HepG2 (cell line): Measurements from ENCODE around the gene PTPN14. TPM values are rescaled to one million over a fixed set of nuclear protein-coding genes. Genes with fewer than 3 reads are reported as not detected.

Experiments
- ATAC-seq: fragments of 200-7000 bp; cut with Tn5 transposase; 3 replicates; pipeline ENCODE4 v1.9.1; 2020; ENCODE audit warnings: mild to moderate bottlenecking, moderate library complexity
- BruUV-seq: library from RNA; stranded (reverse); fragments of 400-500 nt; replicated peaks from 2 replicates; lab custom pipeline; 2021; lab: Mats Ljungman, UMichigan
- CTCF ChIA-PET: fragments of 300-600 bp; formaldehyde crosslinking; extraction: SDS; loops from one replicate; lab custom pipeline; 2021; ENCODE audit warnings: low total read pairs, inconsistent platforms, low intra/inter-chr PET ratio; lab: Yijun Ruan, JAX
- POLR2A ChIA-PET: fragments of 350-600 bp; sonication (Branson Sonifier 250); formaldehyde crosslinking; loops from one replicate; lab custom pipeline; 2020; ENCODE audit warnings: antibody characterized with exemption, inconsistent platforms; lab: Yijun Ruan, JAX
- DNase-seq: peaks from one replicate; pipeline ENCODE4 v3.0.0-alpha.2; 2015; ENCODE audit warnings: low spot score
- FAIRE-seq: peaks from 3 replicates; lab custom pipeline; 2011; peaks lifted over from hg19 to GRCh38; lab: Jason Lieb, UNC
- H2AFZ ChIP-seq: one replicate; pipeline ENCODE4 v1.6.1; 2011; ENCODE audit warnings: low read length, inconsistent platforms
- H3K27ac ChIP-seq: fragments of 300-600 bp; 3 replicates; pipeline ENCODE4 v1.8.0; 2011; ENCODE audit warnings: mixed run types, mild to moderate bottlenecking, mixed read lengths, low read length, inconsistent platforms; ENCODE audit not compliant: insufficient read depth; ENCODE audit errors: extremely low read length
- H3K27me3 ChIP-seq, 2 experiments: fragments of 200-600 bp in 1 of 2; 2 replicates in 1 of 2; 3 replicates in 1 of 2; pipeline versions ENCODE4 v1.6.0 to v1.8.0; 2011; ENCODE audit warnings: low read length in 2 of 2, mild to moderate bottlenecking in 2 of 2, moderate library complexity in 2 of 2, inconsistent platforms in 1 of 2; ENCODE audit not compliant: insufficient read depth in 2 of 2, control insufficient read depth in 1 of 2
- H3K36me3 ChIP-seq, 2 experiments: fragments of 200-600 bp in 1 of 2; replicated peaks in 1 of 2; 2 replicates in 1 of 2; 3 replicates in 1 of 2; pipeline versions ENCODE4 v1.5.1 to v1.8.0; 2011; ENCODE audit warnings: low read length in 2 of 2, inconsistent platforms in 1 of 2; ENCODE audit not compliant: insufficient read depth in 2 of 2, control insufficient read depth in 1 of 2
- H3K4me1 ChIP-seq: 2 replicates; pipeline ENCODE4 v1.5.1; 2012; ENCODE audit warnings: low read length, inconsistent platforms; ENCODE audit not compliant: insufficient read depth
- H3K4me2 ChIP-seq: 2 replicates; pipeline ENCODE4 v1.6.0; 2011; ENCODE audit warnings: low read depth, low read length, inconsistent platforms
- H3K4me3 ChIP-seq, 3 experiments: fragments of 200-600 bp in 1 of 3; sonication (generic), shearing (Covaris generic) in 1 of 3; replicated peaks in 1 of 3; 2 replicates each; pipeline ENCODE4 v1.5.1; 2011 to 2016; ENCODE audit warnings: low read length in 3 of 3, inconsistent platforms in 2 of 3, low read depth in 2 of 3, mild to moderate bottlenecking in 2 of 3, control low read depth in 1 of 3, mixed read lengths in 1 of 3; ENCODE audit not compliant: insufficient read depth in 1 of 3
- H3K79me2 ChIP-seq: one replicate; pipeline ENCODE4 v1.6.1; 2011; ENCODE audit warnings: low read length, inconsistent platforms; ENCODE audit not compliant: insufficient read depth
- H3K9ac ChIP-seq: 2 replicates; pipeline ENCODE4 v1.6.0; 2011; ENCODE audit warnings: mild to moderate bottlenecking, low read depth, low read length, inconsistent platforms; ENCODE audit not compliant: insufficient read depth
- H3K9me3 ChIP-seq: 2 replicates; pipeline ENCODE4 v1.5.1; 2012; ENCODE audit warnings: mild to moderate bottlenecking, low read length
- H4K20me1 ChIP-seq: 2 replicates; pipeline ENCODE4 v1.6.0; 2011; ENCODE audit warnings: inconsistent platforms, mild to moderate bottlenecking, low read length, moderate library complexity; ENCODE audit not compliant: insufficient read depth
- ATF2 ChIP-seq: sonication (generic); formaldehyde crosslinking; IDR thresholded peaks from 2 replicates; pipeline ENCODE4 v1.4.0; 2020; ENCODE audit warnings: missing genetic modification reagents
- CREB3 ChIP-seq: sonication (generic); formaldehyde crosslinking; IDR thresholded peaks from 2 replicates; pipeline ENCODE4 v1.5.0; 2020; ENCODE audit warnings: missing genetic modification reagents
- MTF1 ChIP-seq: sonication (generic); formaldehyde crosslinking; IDR thresholded peaks from 2 replicates; pipeline ENCODE4 v1.5.0; 2020; ENCODE audit warnings: missing genetic modification reagents
- NRL ChIP-seq: sonication (generic); formaldehyde crosslinking; IDR thresholded peaks from 2 replicates; pipeline ENCODE4 v1.5.0; 2020; ENCODE audit warnings: missing genetic modification reagents, mild to moderate bottlenecking, moderate library complexity, borderline replicate concordance
- ONECUT2 ChIP-seq: sonication (generic); formaldehyde crosslinking; IDR thresholded peaks from 2 replicates; pipeline ENCODE4 v1.4.0; 2020; ENCODE audit warnings: missing genetic modification reagents
- PRPF4 ChIP-seq: fragments of 200-400 bp; formaldehyde crosslinking; IDR thresholded peaks from 2 replicates; pipeline ENCODE4 v1.6.1; 2016; ENCODE audit warnings: low read length, low read depth; ENCODE audit not compliant: poor library complexity, severe bottlenecking
- ZFP82 ChIP-seq: sonication (generic); formaldehyde crosslinking; IDR thresholded peaks from 2 replicates; pipeline ENCODE4 v1.5.1; 2020; ENCODE audit warnings: mild to moderate bottlenecking, missing genetic modification reagents, borderline replicate concordance
- ZFX ChIP-seq: sonication (generic); formaldehyde crosslinking; IDR thresholded peaks from 2 replicates; pipeline ENCODE4 v1.4.0; 2020; ENCODE audit warnings: mild to moderate bottlenecking, low read depth, missing genetic modification reagents, moderate library complexity
- ZNF160 ChIP-seq: sonication (generic); formaldehyde crosslinking; IDR thresholded peaks from 2 replicates; pipeline ENCODE4 v1.8.0; 2022; ENCODE audit warnings: mild to moderate bottlenecking, inconsistent platforms, missing genetic modification reagents
- ZNF180 ChIP-seq: sonication (generic); formaldehyde crosslinking; IDR thresholded peaks from 2 replicates; pipeline ENCODE4 v1.4.0; 2020; ENCODE audit warnings: low read depth, missing genetic modification reagents, borderline replicate concordance
- ZNF235 ChIP-seq: sonication (generic); formaldehyde crosslinking; IDR thresholded peaks from 2 replicates; pipeline ENCODE4 v1.8.1; 2023; ENCODE audit warnings: mild to moderate bottlenecking, missing genetic modification reagents, borderline replicate concordance
- ZNF513 ChIP-seq: sonication (generic); formaldehyde crosslinking; conservative IDR thresholded peaks from 2 replicates; pipeline ENCODE4 v1.5.0; 2020; ENCODE audit warnings: missing genetic modification reagents
- ZNF720 ChIP-seq: sonication (generic); formaldehyde crosslinking; IDR thresholded peaks from 2 replicates; pipeline ENCODE4 v1.4.0; 2020; ENCODE audit warnings: missing genetic modification reagents
- WGBS: methylation state at CpG from one replicate; pipeline ENCODE4 v1.1.6; 2017; ENCODE audit warnings: low lambda C conversion rate; 5-methylcytosine and 5-hydroxymethylcytosine counted together
- in situ Hi-C: cut with HindIII; loops from 2 replicates; pipeline ENCODE4 v1.10.0; 2017; ENCODE audit warnings: low pct_unique_long_range_greater_than_20kb; ENCODE audit not compliant: extremely low pct_ligation_motif_present
- intact Hi-C: fragments of 100-400 bp; cut with micrococcal nuclease; formaldehyde crosslinking; loops from one replicate; pipeline ENCODE4 v1.10.0; 2022; ENCODE audit not compliant: unreplicated experiment
- polyA plus RNA-seq, 8 experiments: library from polyadenylated mRNA; depleted of rRNA in 3 of 8; stranded (reverse) in 7 of 8; unstranded in 1 of 8; fragments of >200 nt; fragmentation: Illumina TruSeq in 4 of 8; extraction: Trizol in 4 of 8; gene quantifications; 2 replicates each; pipeline versions ENCODE4 v1.2.1 to v1.2.3, GENCODE V29; 2011 to 2016; ENCODE audit warnings: low read depth in 4 of 8, missing spikeins in 1 of 8, mixed read lengths in 1 of 8; ENCODE audit not compliant: insufficient read depth in 1 of 8
- total RNA-seq, 5 experiments: library from RNA; depleted of rRNA; stranded (reverse); fragments of >200 nt; fragmentation: Illumina TruSeq; extraction: Trizol; gene quantifications; 2 replicates each; pipeline ENCODE4 v1.2.3, GENCODE V29; 2016; ENCODE audit warnings: low read depth in 1 of 5
- TF ChIP-seq, protein P1 (sequence below): sonication (generic); formaldehyde crosslinking; IDR thresholded peaks from 2 replicates; pipeline ENCODE4 v1.4.0; 2020; ENCODE audit warnings: missing genetic modification reagents
- TF ChIP-seq, protein P2 (sequence below): sonication (generic); formaldehyde crosslinking; IDR thresholded peaks from 2 replicates; pipeline ENCODE4 v1.4.0; 2020; ENCODE audit warnings: missing genetic modification reagents

Gene PTPN14
- total and polyA plus RNA-seq, 2 of the 13 experiments (the other 11 are each of a cell fraction or from before 2014, with no cell fraction given), result 3.9 to 4.7 TPM

DNA sequence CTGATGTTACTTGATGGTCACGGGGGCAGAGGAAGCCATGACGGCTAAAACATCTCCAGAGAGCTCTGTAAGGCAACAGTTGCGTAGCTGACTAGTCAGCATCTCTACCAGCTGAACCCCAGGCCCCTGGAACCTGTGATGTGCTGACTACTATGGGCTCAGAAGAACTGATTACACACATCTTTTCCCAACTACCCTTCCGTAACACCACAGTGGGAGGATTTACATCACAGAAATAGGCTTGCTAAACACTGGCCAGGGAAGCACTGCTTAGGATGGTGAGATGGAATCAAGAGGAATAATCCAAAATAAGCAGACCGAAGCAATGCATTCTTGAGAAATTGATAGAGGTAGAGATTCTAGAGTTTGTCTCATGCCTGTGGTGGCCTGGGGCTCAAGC, 148.0 kb downstream of the PTPN14 start:
- TF ChIP-seq ZNF720 (CRISPR knock-in tag) (no peak), CREB3 (CRISPR knock-in tag) (no peak), ZFP82 (CRISPR knock-in tag) (no peak), ATF2 (CRISPR knock-in tag) (no peak), MTF1 (no peak), PRPF4 (no peak), ONECUT2 (CRISPR knock-in tag) (no peak), ZNF235 (no peak), NRL (CRISPR knock-in tag) (no peak), ZNF160 (CRISPR knock-in tag) (no peak), ZNF180 (CRISPR knock-in tag) (no peak), ZFX (CRISPR knock-in tag) (no peak), ZNF513 (CRISPR knock-in tag) (no peak)
- TF ChIP-seq, protein P1, sequence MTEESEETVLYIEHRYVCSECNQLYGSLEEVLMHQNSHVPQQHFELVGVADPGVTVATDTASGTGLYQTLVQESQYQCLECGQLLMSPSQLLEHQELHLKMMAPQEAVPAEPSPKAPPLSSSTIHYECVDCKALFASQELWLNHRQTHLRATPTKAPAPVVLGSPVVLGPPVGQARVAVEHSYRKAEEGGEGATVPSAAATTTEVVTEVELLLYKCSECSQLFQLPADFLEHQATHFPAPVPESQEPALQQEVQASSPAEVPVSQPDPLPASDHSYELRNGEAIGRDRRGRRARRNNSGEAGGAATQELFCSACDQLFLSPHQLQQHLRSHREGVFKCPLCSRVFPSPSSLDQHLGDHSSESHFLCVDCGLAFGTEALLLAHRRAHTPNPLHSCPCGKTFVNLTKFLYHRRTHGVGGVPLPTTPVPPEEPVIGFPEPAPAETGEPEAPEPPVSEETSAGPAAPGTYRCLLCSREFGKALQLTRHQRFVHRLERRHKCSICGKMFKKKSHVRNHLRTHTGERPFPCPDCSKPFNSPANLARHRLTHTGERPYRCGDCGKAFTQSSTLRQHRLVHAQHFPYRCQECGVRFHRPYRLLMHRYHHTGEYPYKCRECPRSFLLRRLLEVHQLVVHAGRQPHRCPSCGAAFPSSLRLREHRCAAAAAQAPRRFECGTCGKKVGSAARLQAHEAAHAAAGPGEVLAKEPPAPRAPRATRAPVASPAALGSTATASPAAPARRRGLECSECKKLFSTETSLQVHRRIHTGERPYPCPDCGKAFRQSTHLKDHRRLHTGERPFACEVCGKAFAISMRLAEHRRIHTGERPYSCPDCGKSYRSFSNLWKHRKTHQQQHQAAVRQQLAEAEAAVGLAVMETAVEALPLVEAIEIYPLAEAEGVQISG, result no peak
- TF ChIP-seq, protein P2, sequence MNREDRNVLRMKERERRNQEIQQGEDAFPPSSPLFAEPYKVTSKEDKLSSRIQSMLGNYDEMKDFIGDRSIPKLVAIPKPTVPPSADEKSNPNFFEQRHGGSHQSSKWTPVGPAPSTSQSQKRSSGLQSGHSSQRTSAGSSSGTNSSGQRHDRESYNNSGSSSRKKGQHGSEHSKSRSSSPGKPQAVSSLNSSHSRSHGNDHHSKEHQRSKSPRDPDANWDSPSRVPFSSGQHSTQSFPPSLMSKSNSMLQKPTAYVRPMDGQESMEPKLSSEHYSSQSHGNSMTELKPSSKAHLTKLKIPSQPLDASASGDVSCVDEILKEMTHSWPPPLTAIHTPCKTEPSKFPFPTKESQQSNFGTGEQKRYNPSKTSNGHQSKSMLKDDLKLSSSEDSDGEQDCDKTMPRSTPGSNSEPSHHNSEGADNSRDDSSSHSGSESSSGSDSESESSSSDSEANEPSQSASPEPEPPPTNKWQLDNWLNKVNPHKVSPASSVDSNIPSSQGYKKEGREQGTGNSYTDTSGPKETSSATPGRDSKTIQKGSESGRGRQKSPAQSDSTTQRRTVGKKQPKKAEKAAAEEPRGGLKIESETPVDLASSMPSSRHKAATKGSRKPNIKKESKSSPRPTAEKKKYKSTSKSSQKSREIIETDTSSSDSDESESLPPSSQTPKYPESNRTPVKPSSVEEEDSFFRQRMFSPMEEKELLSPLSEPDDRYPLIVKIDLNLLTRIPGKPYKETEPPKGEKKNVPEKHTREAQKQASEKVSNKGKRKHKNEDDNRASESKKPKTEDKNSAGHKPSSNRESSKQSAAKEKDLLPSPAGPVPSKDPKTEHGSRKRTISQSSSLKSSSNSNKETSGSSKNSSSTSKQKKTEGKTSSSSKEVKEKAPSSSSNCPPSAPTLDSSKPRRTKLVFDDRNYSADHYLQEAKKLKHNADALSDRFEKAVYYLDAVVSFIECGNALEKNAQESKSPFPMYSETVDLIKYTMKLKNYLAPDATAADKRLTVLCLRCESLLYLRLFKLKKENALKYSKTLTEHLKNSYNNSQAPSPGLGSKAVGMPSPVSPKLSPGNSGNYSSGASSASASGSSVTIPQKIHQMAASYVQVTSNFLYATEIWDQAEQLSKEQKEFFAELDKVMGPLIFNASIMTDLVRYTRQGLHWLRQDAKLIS, result no peak
- no peaks in the 10 kb centered on the region for H4K20me1 ChIP-seq
- no peak overlapping the region for H3K27ac ChIP-seq
- no peaks in the 10 kb centered on the region for H3K4me1 ChIP-seq
- H3K79me2 ChIP-seq, result no peaks in the 10 kb centered on the region
- intact Hi-C loops (no loop called here), in situ Hi-C loops (no loop called here)
- no TSS peak for BruUV-seq
- H3K4me3 ChIP-seq, result no peak overlapping the region
- peaks cover 0 to 2% of the 10 kb centered on the region in 2 experiments; a peak in 2 of 5 replicates for H3K36me3 ChIP-seq
- H3K27me3 ChIP-seq, result no peaks in the 10 kb centered on the region
- ChIA-PET POLR2A (no interaction called here), CTCF (no interaction called here)
- H3K4me2 ChIP-seq, result no peak overlapping the region
- H3K9me3 ChIP-seq, result no peaks in the 10 kb centered on the region
- DNase-seq (no peak), ATAC-seq (no peak), FAIRE-seq (no peak)
- H3K9ac ChIP-seq, result no peak overlapping the region
- WGBS, result 80% methylated on average over 5 of the region's 5 CpGs
- H2AFZ ChIP-seq, result no peak overlapping the region
